Stimulated activated CD4-positive, alpha-beta T cell treated with anti-CD3 and anti-CD28 coated beads, Interleukin-1b, Interleukin-23, amount 100 ng/mL, for 4 hours (primary cell): Measurements from ENCODE around the gene ARCN1.

Experiments
- DNase-seq, 2 donors: peaks; one replicate each; pipeline ENCODE4 v3.0.0-alpha.2; 2020; ENCODE audit warnings: low read depth in 2 of 2

The ARCN1 gene

DNA sequence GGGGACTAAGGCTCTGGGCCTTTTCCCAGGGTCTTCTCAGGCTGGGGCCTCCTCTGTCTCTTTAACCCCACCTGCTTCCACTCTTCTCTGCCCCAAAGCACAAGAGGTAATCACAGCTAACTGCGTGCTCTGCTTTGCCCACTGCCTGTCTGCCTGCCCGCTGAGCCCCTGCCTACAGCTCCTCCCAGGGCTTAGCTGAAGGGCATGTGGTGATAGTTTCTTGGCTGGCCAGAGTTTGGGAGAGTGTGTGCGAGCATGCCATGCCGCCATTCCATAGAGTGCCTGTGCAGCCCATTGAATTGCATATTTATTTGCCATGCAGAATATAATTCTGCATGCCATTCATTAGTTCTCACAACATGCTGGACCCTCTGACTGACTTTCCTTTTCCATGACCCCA, 67.7 kb downstream of the ARCN1 start:
- no peak for DNase-seq

DNA sequence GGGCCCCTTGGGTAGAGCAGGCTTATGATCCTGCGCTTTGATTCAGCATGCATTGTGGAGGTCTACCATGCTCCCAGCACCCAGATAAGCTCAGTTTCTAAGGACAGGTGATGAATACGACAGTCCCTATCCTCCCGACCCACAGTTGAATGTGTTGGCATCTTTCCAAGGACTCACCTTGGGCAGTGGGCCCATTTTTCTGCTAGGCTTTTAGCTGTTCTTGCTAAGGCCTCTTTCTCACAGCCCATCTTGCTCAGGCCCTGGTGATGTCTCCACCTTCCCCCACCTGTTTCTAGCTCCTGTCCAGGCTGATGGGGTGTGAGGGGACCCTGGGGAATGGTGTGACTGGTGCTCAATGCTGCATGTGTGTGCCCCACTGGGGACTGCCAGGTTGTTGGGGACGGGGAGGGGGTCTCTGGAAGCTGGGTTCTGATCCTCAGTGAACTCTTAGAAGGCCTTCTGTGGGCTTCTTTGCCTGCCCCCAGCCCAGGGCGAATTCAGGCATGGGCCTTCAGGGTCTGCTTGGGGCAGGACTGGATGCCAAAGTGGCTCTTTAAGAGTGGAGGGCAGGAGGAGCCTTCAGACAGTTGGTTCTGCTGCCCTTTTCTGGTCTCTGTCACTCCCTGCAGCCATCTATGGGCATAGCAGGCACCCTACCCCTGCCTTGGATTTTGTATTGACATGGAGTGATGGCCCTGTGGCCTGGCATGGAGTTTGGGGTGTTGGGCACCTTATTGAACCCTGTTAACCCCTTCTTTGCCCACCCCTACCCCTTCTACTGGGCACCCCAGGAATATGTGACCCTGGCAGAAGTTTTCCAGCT, 68.3 kb downstream of the ARCN1 start:
- DNase-seq, result no peak

DNA sequence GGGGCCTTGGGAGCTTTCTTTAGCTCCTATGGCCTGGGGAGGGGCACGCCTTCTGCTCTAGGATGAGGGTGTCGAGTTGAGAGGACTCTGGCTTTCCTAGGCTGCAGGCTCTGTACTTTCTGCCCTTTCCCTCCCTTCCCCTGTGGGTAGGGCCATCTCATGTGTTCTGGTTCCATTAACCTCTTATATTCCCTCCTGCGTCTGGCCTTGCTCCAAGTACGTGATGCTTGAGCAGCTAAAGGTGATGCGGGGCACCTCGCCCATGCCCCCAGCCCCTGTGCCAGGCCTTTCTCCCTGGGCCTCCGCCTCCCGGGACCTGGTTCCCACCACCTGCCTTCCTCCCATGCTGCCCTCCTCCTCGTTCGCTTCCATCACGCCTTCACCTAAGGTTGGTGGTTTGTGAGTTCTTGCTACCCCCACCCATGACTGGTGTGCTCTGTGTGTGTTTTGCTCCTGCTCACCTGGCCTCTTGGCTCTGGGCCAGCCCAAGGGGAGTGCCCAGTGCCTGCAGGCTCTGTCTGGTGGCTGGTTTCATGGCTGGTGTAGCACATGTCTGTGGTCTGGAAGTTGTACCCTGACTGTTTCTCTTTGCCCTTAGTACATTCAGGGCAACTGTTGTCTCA, 69.3 kb downstream of the ARCN1 start:
- DNase-seq, result no peak

DNA sequence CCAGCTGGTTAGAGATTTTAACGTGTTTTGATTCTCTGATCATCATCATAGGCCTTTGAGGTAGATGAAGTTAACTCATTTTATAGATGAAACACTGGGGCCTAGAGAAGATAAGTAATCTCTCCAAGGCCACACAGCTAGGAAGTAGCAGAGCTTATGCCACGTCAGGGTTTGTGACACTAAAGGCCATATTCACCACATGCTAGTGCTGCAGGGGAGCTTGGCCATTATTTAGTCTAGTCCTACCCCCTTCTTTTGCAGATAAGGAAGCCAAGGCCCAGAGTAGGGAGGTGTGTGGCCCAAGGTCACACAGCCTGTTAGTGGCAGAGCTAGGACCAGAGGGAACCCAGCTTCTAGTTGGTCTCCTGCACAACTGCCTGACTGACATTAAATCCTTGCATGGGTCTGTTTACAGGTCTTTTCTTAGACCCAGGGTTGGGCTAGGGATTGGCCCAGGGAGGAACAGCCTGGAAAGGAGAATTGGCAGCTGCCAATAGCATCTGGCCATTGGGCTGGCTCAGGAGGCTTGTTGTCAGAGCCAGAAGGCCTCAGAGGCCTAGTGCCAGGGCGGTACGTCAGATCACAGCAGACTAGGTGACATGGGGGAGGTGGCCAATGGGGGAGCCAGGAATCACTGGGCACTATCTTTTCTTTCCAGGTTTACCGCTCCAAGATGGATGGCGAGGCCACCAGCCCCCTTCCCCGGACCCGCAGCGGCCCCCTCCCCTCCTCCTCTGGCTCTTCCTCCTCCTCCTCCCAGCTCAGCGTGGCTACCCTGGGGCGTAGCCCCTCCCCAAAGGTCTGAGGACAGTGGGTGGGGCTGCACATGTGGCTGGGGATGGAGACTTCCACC, 71.2 kb downstream of the ARCN1 start:
- DNase-seq, result no peak

DNA sequence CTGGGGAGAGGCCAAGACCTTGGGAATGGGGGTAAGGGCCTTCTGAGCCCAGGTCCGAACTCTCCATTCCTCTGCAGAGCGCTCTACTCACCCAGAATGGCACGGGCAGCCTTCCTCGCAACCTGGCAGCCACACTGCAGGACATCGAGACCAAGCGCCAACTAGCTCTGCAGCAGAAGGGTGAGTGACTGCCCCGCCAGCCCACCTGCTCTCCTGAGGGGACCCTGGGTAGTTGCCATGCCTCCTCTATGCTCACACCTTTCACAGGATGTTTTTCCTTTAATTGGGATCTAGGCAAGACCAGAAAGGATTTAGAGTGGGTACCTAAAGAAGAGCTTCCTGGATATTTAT, 71.8 kb downstream of the ARCN1 start:
- no peak for DNase-seq

DNA sequence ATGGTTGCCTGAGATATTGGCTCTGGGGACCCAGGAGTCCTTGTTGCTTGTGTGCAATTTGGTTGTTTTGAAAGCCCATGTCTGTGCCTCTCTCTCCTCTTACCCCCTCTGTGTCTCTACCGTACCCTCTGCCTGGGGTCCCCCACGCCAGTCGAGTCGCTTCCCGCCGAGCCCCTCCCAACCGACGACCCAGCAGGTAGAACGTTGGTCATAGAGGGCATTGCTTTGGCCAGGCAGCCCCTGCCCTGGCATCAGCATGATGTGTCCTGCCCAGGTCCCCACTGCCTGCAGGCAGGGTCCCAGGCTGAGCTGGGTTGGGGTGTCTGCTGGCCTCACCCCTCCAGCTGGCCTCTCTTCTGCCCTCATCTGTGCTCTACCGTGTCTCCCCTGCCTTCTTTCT, 72.3 kb downstream of the ARCN1 start:
- no peak for DNase-seq

DNA sequence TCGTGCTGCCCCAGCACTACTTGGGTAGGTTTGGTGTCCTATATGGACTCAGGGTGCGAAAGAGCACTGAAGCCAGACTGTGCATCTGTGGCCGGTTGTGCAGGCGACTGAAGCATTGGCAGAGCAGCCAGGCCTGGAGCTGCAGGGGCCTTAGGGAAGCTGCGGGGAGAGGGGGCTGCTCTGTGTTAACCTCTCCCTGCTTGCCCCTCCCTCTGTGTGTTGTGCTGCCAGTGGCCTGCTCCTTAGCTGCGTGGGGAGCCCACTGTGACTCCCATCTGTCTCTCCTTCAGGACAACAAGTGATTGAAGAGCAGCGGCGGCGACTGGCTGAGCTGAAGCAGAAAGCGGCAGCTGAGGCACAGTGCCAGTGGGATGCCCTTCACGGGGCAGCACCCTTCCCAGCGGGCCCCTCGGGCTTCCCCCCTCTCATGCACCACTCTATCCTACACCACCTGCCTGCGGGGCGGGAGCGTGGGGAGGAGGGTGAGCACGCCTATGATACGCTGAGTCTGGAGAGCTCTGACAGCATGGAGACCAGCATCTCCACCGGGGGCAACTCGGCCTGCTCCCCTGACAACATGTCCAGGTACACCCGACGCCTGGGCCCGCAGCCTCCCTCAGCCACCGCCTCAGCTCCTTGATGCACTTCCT, 73.0 kb downstream of the ARCN1 start:
- DNase-seq, result no peak

DNA sequence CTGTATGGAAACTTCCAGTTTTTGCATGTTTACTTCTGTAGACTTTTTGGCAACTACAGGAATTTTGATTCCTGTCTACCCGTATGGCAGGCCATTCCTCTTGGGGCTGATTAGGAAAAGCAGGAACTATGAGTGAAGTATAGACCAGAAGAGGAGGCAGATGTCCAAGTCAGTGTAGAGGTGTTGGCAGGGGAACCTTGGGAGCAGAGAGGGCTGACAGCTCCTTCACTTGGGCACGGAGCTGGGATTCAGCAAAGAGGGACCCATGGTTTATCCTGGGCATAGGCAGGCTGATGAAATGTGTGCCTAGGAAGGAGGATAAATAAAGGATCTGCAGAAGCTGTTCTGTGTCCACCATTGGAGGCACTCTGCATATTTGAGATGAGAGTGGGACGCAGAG, 74.2 kb downstream of the ARCN1 start:
- DNase-seq, result no peak

DNA sequence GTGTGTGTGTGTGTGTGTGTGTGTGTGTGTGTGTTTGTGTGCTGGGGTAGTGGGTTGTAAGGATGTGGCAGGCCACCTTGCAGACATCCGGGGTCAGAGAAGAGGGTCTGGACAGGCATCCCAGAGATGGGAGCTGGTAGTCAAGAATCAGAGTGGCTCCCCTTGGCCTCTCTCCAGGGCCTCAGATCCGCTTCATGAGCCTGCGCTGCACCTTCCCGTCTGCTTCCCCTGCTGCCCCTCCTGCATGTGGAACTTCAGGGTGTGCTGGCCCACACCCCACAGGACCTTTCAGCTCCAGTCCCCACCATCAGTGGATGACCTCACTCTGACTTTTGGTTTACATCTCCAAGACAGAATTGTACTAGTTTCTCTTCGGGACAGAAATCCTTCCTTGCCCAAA, 76.1 kb downstream of the ARCN1 start:
- no peak for DNase-seq

DNA sequence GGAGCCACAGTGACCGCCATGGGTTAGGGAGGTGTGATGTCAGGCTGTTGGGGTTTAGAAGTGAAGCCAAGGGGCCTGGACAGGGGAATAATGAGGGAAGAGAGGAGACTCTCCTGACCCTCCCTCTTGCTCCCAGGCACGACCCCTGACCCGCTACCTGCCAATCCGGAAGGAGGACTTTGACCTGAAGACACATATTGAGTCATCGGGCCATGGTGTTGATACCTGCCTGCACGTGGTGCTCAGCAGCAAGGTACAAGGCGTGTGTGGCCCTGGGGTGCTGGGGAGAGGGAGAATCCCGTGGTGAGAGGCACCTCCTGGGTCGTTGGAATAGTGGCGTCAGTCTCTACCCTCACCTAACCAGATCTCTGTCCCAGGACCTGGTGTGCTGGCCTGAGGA, 77.7 kb downstream of the ARCN1 start:
- no peak for DNase-seq

DNA sequence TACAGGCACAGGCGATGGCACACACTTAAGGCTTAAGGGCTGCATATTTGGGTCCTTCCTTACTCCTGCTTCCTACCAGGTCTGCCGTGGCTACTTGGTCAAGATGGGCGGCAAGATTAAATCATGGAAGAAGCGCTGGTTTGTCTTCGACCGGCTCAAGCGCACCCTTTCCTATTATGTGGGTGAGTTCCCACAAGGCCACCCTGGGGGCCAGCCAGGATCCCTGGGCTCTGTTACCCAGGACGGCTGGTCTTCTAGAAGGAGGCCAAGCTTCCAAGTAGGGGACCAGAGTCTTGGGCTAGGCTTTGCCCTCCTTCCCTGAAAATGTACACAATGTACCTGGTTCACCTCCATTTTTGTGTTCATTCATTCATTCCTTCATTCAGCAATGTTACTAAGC, 78.2 kb downstream of the ARCN1 start:
- no peak for DNase-seq

DNA sequence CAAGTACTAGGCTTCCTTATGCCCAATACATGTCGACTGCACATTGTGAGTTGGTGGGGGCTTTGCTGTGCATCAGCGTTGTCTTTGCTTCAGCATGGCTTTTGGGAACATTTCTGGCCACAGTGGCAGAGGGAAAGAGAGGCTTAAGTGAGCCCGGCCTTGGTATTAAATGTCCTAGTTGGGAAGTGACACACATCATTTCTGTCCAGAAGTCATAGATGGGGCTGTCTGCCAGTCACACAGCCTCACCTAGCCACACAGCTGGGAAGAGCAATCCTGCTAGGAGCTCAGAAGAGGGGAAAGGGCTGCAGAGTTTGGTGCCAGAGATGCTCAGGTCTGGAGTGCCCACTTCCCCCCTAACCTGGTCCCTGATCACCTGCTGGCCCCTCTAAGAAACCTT, 79.6 kb downstream of the ARCN1 start:
- DNase-seq, result no peak
